ENCODE measurements around the gene ELFN1. TPM values are rescaled to one million over a fixed set of nuclear protein-coding genes. Genes with fewer than 3 reads are reported as not detected.
"Not testable (repeated sequence)": the region's sequence is repeated elsewhere in the genome, so short reads cannot be mapped to it uniquely, and the experiment has no call there.

The ELFN1 gene
- polyA plus RNA-seq, 2 donors, result 0.16 to 0.39 TPM

- no peaks in the 10 kb centered on the region for H3K36me3 ChIP-seq (ENCODE audit: control insufficient read depth in 2 of 2, insufficient read depth in 2 of 2, low read length in 1 of 2)
- H3K9me3 ChIP-seq (ENCODE audit: control insufficient read depth in 2 of 2, insufficient read depth in 1 of 2, low read depth in 1 of 2, low read length in 1 of 2), result peaks cover 0 to 4% of the 10 kb centered on the region in 2 donors
- H3K27ac ChIP-seq (ENCODE audit: low read depth in 2 of 2, low read length in 1 of 2), result no peak overlapping the region
- no peak overlapping the region for H3K4me3 ChIP-seq (ENCODE audit: low read depth in 1 of 2, low read length in 2 of 2)
- 95 to 96% methylated on average over 15 of the region's 15 CpGs for WGBS, 2 donors
- peaks cover 5 to 10% of the 10 kb centered on the region in 2 donors for H3K4me1 ChIP-seq (ENCODE audit: control insufficient read depth in 2 of 2, insufficient read depth in 2 of 2, low read length in 1 of 2)
- no peaks in the 10 kb centered on the region for H3K27me3 ChIP-seq (ENCODE audit: control insufficient read depth in 1 of 2, insufficient read depth in 2 of 2, low read length in 2 of 2)
Measured at GRCh38 chr7:1717903-1718676, 48.0 kb downstream of the ELFN1 start.

GRCh38 chr7:1718850-1719249 is 48.8 kb downstream of the ELFN1 start:
- not testable (repeated sequence) for H3K27ac ChIP-seq (ENCODE audit: low read depth in 2 of 2, low read length in 1 of 2); H3K4me1 ChIP-seq (ENCODE audit: control insufficient read depth in 2 of 2, insufficient read depth in 2 of 2, low read length in 1 of 2); H3K9me3 ChIP-seq (ENCODE audit: control insufficient read depth in 2 of 2, insufficient read depth in 1 of 2, low read depth in 1 of 2, low read length in 1 of 2); H3K27me3 ChIP-seq (ENCODE audit: control insufficient read depth in 1 of 2, insufficient read depth in 2 of 2, low read length in 2 of 2); H3K4me3 ChIP-seq (ENCODE audit: low read depth in 1 of 2, low read length in 2 of 2); H3K36me3 ChIP-seq (ENCODE audit: control insufficient read depth in 2 of 2, insufficient read depth in 2 of 2, low read length in 1 of 2)
- WGBS, 2 donors, result 63 to 77% methylated on average over 10 of the region's 10 CpGs

- WGBS, 2 donors, result 63 to 66% methylated on average over 12 to 13 of the region's 13 CpGs
- H3K4me3 ChIP-seq (ENCODE audit: low read depth in 1 of 2, low read length in 2 of 2); H3K27ac ChIP-seq (ENCODE audit: low read depth in 2 of 2, low read length in 1 of 2); H3K9me3 ChIP-seq (ENCODE audit: control insufficient read depth in 2 of 2, insufficient read depth in 1 of 2, low read depth in 1 of 2, low read length in 1 of 2); H3K36me3 ChIP-seq (ENCODE audit: control insufficient read depth in 2 of 2, insufficient read depth in 2 of 2, low read length in 1 of 2); H3K4me1 ChIP-seq (ENCODE audit: control insufficient read depth in 2 of 2, insufficient read depth in 2 of 2, low read length in 1 of 2); H3K27me3 ChIP-seq (ENCODE audit: control insufficient read depth in 1 of 2, insufficient read depth in 2 of 2, low read length in 2 of 2): not testable (repeated sequence)
Measured at GRCh38 chr7:1719256-1719655, 49.2 kb downstream of the ELFN1 start.

- no peaks in the 10 kb centered on the region for H3K27me3 ChIP-seq (ENCODE audit: control insufficient read depth in 1 of 2, insufficient read depth in 2 of 2, low read length in 2 of 2)
- peaks cover 5 to 6% of the 10 kb centered on the region in 2 donors for H3K4me1 ChIP-seq (ENCODE audit: control insufficient read depth in 2 of 2, insufficient read depth in 2 of 2, low read length in 1 of 2)
- no peak overlapping the region for H3K4me3 ChIP-seq (ENCODE audit: low read depth in 1 of 2, low read length in 2 of 2)
- H3K36me3 ChIP-seq (ENCODE audit: control insufficient read depth in 2 of 2, insufficient read depth in 2 of 2, low read length in 1 of 2), result no peaks in the 10 kb centered on the region
- no peaks in the 10 kb centered on the region for H3K9me3 ChIP-seq (ENCODE audit: control insufficient read depth in 2 of 2, insufficient read depth in 1 of 2, low read depth in 1 of 2, low read length in 1 of 2)
- WGBS, 2 donors, result 37 to 45% methylated on average over 7 of the region's 7 CpGs
- no peak overlapping the region for H3K27ac ChIP-seq (ENCODE audit: low read depth in 2 of 2, low read length in 1 of 2)
Measured at GRCh38 chr7:1719913-1720312, 49.8 kb downstream of the ELFN1 start.

- Histone ChIP-seq H3K27ac (ENCODE audit: low read depth in 2 of 2, low read length in 1 of 2) (no peak overlapping the region), H3K4me3 (ENCODE audit: low read depth in 1 of 2, low read length in 2 of 2) (no peak overlapping the region), H3K9me3 (ENCODE audit: control insufficient read depth in 2 of 2, insufficient read depth in 1 of 2, low read depth in 1 of 2, low read length in 1 of 2) (no peaks in the 10 kb centered on the region), H3K36me3 (ENCODE audit: control insufficient read depth in 2 of 2, insufficient read depth in 2 of 2, low read length in 1 of 2) (no peaks in the 10 kb centered on the region), H3K4me1 (ENCODE audit: control insufficient read depth in 2 of 2, insufficient read depth in 2 of 2, low read length in 1 of 2) (peaks cover 6 to 9% of the 10 kb centered on the region in 2 donors), H3K27me3 (ENCODE audit: control insufficient read depth in 1 of 2, insufficient read depth in 2 of 2, low read length in 2 of 2) (no peaks in the 10 kb centered on the region)
- whole genome bisulfite sequencing, 2 donors, result 51 to 60% methylated on average over 8 of the region's 8 CpGs
Measured at GRCh38 chr7:1720326-1720725, 50.2 kb downstream of the ELFN1 start.

GRCh38 chr7:1721047-1721690 is 51.1 kb downstream of the ELFN1 start:
- Histone ChIP-seq H3K27me3 (ENCODE audit: control insufficient read depth in 1 of 2, insufficient read depth in 2 of 2, low read length in 2 of 2) (no peaks in the 10 kb centered on the region), H3K4me3 (ENCODE audit: low read depth in 1 of 2, low read length in 2 of 2) (no peak overlapping the region), H3K9me3 (ENCODE audit: control insufficient read depth in 2 of 2, insufficient read depth in 1 of 2, low read depth in 1 of 2, low read length in 1 of 2) (no peaks in the 10 kb centered on the region), H3K4me1 (ENCODE audit: control insufficient read depth in 2 of 2, insufficient read depth in 2 of 2, low read length in 1 of 2) (peaks cover 9 to 12% of the 10 kb centered on the region in 2 donors), H3K36me3 (ENCODE audit: control insufficient read depth in 2 of 2, insufficient read depth in 2 of 2, low read length in 1 of 2) (no peaks in the 10 kb centered on the region), H3K27ac (ENCODE audit: low read depth in 2 of 2, low read length in 1 of 2) (no peak overlapping the region)
- WGBS, 2 donors, result 60 to 72% methylated on average over 14 of the region's 14 CpGs

- H3K27me3 ChIP-seq (ENCODE audit: control insufficient read depth in 1 of 2, insufficient read depth in 2 of 2, low read length in 2 of 2), result no peaks in the 10 kb centered on the region
- 96 to 97% methylated on average over 13 of the region's 13 CpGs for WGBS, 2 donors
Measured at GRCh38 chr7:1723254-1723653, 53.2 kb downstream of the ELFN1 start.

GRCh38 chr7:1724118-1724910 is 54.2 kb downstream of the ELFN1 start:
- H3K9me3 ChIP-seq (ENCODE audit: control insufficient read depth in 2 of 2, insufficient read depth in 1 of 2, low read depth in 1 of 2, low read length in 1 of 2), result peaks cover 4 to 13% of the 10 kb centered on the region in 2 donors
- no peak overlapping the region for H3K4me3 ChIP-seq (ENCODE audit: low read depth in 1 of 2, low read length in 2 of 2)
- peaks cover 4 to 12% of the 10 kb centered on the region in 2 donors for H3K4me1 ChIP-seq (ENCODE audit: control insufficient read depth in 2 of 2, insufficient read depth in 2 of 2, low read length in 1 of 2)
- no peaks in the 10 kb centered on the region for H3K27me3 ChIP-seq (ENCODE audit: control insufficient read depth in 1 of 2, insufficient read depth in 2 of 2, low read length in 2 of 2)
- H3K36me3 ChIP-seq (ENCODE audit: control insufficient read depth in 2 of 2, insufficient read depth in 2 of 2, low read length in 1 of 2), result no peaks in the 10 kb centered on the region
- WGBS, 2 donors, result 86 to 90% methylated on average over 21 of the region's 21 CpGs
- no peak overlapping the region for H3K27ac ChIP-seq (ENCODE audit: low read depth in 2 of 2, low read length in 1 of 2)

More at GRCh38 chr7:1723254-1723653, 53.2 kb downstream of the ELFN1 start:
- no peaks in the 10 kb centered on the region for H3K36me3 ChIP-seq (ENCODE audit: control insufficient read depth in 2 of 2, insufficient read depth in 2 of 2, low read length in 1 of 2)
- H3K9me3 ChIP-seq (ENCODE audit: control insufficient read depth in 2 of 2, insufficient read depth in 1 of 2, low read depth in 1 of 2, low read length in 1 of 2), result peaks cover 0 to 4% of the 10 kb centered on the region in 2 donors
- H3K4me1 ChIP-seq (ENCODE audit: control insufficient read depth in 2 of 2, insufficient read depth in 2 of 2, low read length in 1 of 2), result peaks cover 4 to 12% of the 10 kb centered on the region in 2 donors
- no peak overlapping the region for H3K4me3 ChIP-seq (ENCODE audit: low read depth in 1 of 2, low read length in 2 of 2)
- no peak overlapping the region for H3K27ac ChIP-seq (ENCODE audit: low read depth in 2 of 2, low read length in 1 of 2)

- 33 to 34% methylated on average over 20 to 22 of the region's 22 CpGs for WGBS, 2 donors
Measured at GRCh38 chr7:1725199-1725690, 55.2 kb downstream of the ELFN1 start.

More at GRCh38 chr7:1725199-1725690, 55.2 kb downstream of the ELFN1 start:
- H3K9me3 ChIP-seq (ENCODE audit: control insufficient read depth in 2 of 2, insufficient read depth in 1 of 2, low read depth in 1 of 2, low read length in 1 of 2), result peaks cover 5 to 17% of the 10 kb centered on the region in 2 donors
- no peaks in the 10 kb centered on the region for H3K27me3 ChIP-seq (ENCODE audit: control insufficient read depth in 1 of 2, insufficient read depth in 2 of 2, low read length in 2 of 2)
- H3K4me1 ChIP-seq (ENCODE audit: control insufficient read depth in 2 of 2, insufficient read depth in 2 of 2, low read length in 1 of 2), result peaks cover 4 to 12% of the 10 kb centered on the region in 2 donors
- no peak overlapping the region for H3K27ac ChIP-seq (ENCODE audit: low read depth in 2 of 2, low read length in 1 of 2)
- H3K4me3 ChIP-seq (ENCODE audit: low read depth in 1 of 2, low read length in 2 of 2), result peak overlapping the region in 1 of 2 donors; percentile 5
- H3K36me3 ChIP-seq (ENCODE audit: control insufficient read depth in 2 of 2, insufficient read depth in 2 of 2, low read length in 1 of 2), result no peaks in the 10 kb centered on the region

All from esophagus (tissue), 2 donors.